HEK293T (cell line): Measurements from ENCODE around the gene OR6B3.

ENCODE experiments used
- ARNT ChIP-seq: fragments of 450-650 bp; IDR thresholded peaks from 2 replicates; pipeline ENCODE4 v1.6.1; 2017; ENCODE audit warnings: mild to moderate bottlenecking
- SP1 ChIP-seq: fragments of 450-650 bp; IDR thresholded peaks from 2 replicates; pipeline ENCODE4 v1.6.1; 2017

DNA sequence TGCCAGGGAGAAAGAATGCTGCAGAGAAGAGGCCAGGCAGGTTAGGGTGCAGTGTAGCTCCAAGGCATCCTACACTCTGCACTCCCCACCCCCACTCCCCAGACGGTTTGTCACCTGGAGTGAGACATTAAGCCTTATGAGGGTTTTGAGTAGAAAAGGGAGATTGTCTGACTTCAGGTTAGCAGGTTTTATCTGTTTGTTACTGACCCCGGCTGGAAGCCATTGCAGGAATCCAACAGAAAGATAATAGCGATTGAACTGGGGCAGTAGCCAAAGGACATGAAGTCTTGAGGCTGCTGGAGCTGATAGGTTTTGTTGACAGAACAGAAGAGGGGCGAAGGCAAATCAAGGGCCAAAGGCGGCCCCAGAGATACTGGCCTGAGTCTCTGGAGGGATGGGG is 36.0 kb upstream of the OR6B3 start:
- TF ChIP-seq ARNT (no peak), SP1 (no peak)
